WTC11 (cell line): ENCODE results near the gene PHOSPHO1. TPM values are rescaled to one million over a fixed set of nuclear protein-coding genes. Genes with fewer than 3 reads are reported as not detected.

Source experiments
- ATAC-seq: fragments of 200-7000 bp; cut with Tn5 transposase; 2 replicates; pipeline ENCODE4 v1.10.0; 2021; ENCODE audit warnings: mild to moderate bottlenecking, moderate library complexity
- CTCF ChIA-PET: fragments of 300-600 bp; sonication (Branson Sonifier 250); formaldehyde crosslinking; loops from one replicate; lab custom pipeline; 2021; ENCODE audit warnings: antibody characterized with exemption; lab: Charles Lee
- POLR2A ChIA-PET: fragments of 350-600 bp; sonication (Branson Sonifier 250); formaldehyde crosslinking; loops from one replicate; lab custom pipeline; 2021; ENCODE audit warnings: antibody characterized with exemption; lab: Charles Lee
- DNase-seq: peaks from one replicate; pipeline ENCODE4 v3.0.0; 2021; ENCODE audit warnings: low spot score
- H3K27ac Mint-ChIP-seq: 2 replicates; pipeline ENCODE4 v1.8.0; 2021; ENCODE audit warnings: mixed read lengths
- H3K27me3 Mint-ChIP-seq: 2 replicates; pipeline ENCODE4 v1.8.0; 2021; ENCODE audit warnings: low read depth, mild to moderate bottlenecking, moderate library complexity, mixed read lengths
- H3K36me3 Mint-ChIP-seq: 2 replicates; pipeline ENCODE4 v1.8.0; 2021; ENCODE audit warnings: mixed read lengths
- H3K4me1 Mint-ChIP-seq: 2 replicates; pipeline ENCODE4 v1.8.0; 2022; ENCODE audit warnings: mixed read lengths
- H3K4me3 Mint-ChIP-seq: 2 replicates; pipeline ENCODE4 v1.8.0; 2021; ENCODE audit warnings: mild to moderate bottlenecking, moderate library complexity, mixed read lengths
- H3K9me3 Mint-ChIP-seq: 2 replicates; pipeline ENCODE4 v1.8.0; 2021; ENCODE audit warnings: mixed read lengths
- CBFB ChIP-seq: sonication (generic); formaldehyde crosslinking; IDR thresholded peaks from 2 replicates; pipeline ENCODE4 v1.8.1; 2022; ENCODE audit warnings: mild to moderate bottlenecking, low read depth, missing genetic modification reagents
- CREM ChIP-seq: sonication (generic); formaldehyde crosslinking; IDR thresholded peaks from 2 replicates; pipeline ENCODE4 v1.8.1; 2022; ENCODE audit warnings: mild to moderate bottlenecking, missing genetic modification reagents, moderate library complexity
- CTCF ChIP-seq: fragments of 200-600 bp; IDR thresholded peaks from 2 replicates; pipeline ENCODE4 v1.8.0; 2022; ENCODE audit warnings: antibody characterized with exemption
- FOXJ3 ChIP-seq: sonication (generic); formaldehyde crosslinking; IDR thresholded peaks from 2 replicates; pipeline ENCODE4 v1.9.0; 2021; ENCODE audit warnings: missing genetic modification reagents, mild to moderate bottlenecking, borderline replicate concordance
- FOXP1 ChIP-seq: sonication (generic); formaldehyde crosslinking; IDR thresholded peaks from 2 replicates; pipeline ENCODE4 v1.8.0; 2022; ENCODE audit warnings: missing genetic modification reagents, mild to moderate bottlenecking, moderate library complexity, borderline replicate concordance
- FOXP4 ChIP-seq: sonication (generic); formaldehyde crosslinking; IDR thresholded peaks from 2 replicates; pipeline ENCODE4 v1.8.0; 2022; ENCODE audit warnings: mild to moderate bottlenecking, missing genetic modification reagents
- GTF2I ChIP-seq: fragments of 250-450 bp; sonication (Bioruptor Pico); conservative IDR thresholded peaks from 2 replicates; pipeline ENCODE4 v1.4.0; 2021; ENCODE audit warnings: mild to moderate bottlenecking
- HMGA2 ChIP-seq: fragments of 250-450 bp; sonication (Bioruptor Pico); IDR thresholded peaks from 2 replicates; pipeline ENCODE4 v1.4.0; 2021; ENCODE audit warnings: mild to moderate bottlenecking, moderate library complexity
- IRF1 ChIP-seq: sonication (generic); formaldehyde crosslinking; IDR thresholded peaks from 2 replicates; pipeline ENCODE4 v1.8.0; 2023; ENCODE audit warnings: missing genetic modification reagents
- IRF2 ChIP-seq: sonication (generic); formaldehyde crosslinking; IDR thresholded peaks from 2 replicates; pipeline ENCODE4 v1.8.0; 2022; ENCODE audit warnings: low read depth, missing genetic modification reagents, borderline replicate concordance
- MAX ChIP-seq: sonication (generic); formaldehyde crosslinking; IDR thresholded peaks from 2 replicates; pipeline ENCODE4 v1.8.0; 2022; ENCODE audit warnings: mild to moderate bottlenecking, missing genetic modification reagents
- MLX ChIP-seq: sonication (generic); formaldehyde crosslinking; IDR thresholded peaks from 2 replicates; pipeline ENCODE4 v1.8.1; 2023; ENCODE audit warnings: mild to moderate bottlenecking, missing genetic modification reagents, moderate library complexity
- NFATC4 ChIP-seq: fragments of 250-450 bp; sonication (Bioruptor Pico); IDR thresholded peaks from 2 replicates; pipeline ENCODE4 v1.9.0; 2021; ENCODE audit warnings: mild to moderate bottlenecking
- NFE2L1 ChIP-seq: sonication (generic); formaldehyde crosslinking; IDR thresholded peaks from 2 replicates; pipeline ENCODE4 v1.8.1; 2023; ENCODE audit warnings: missing genetic modification reagents
- NR1H2 ChIP-seq: sonication (generic); formaldehyde crosslinking; IDR thresholded peaks from 2 replicates; pipeline ENCODE4 v1.9.0; 2021; ENCODE audit warnings: mild to moderate bottlenecking, moderate library complexity, missing genetic modification reagents
- RORB ChIP-seq: fragments of 250-450 bp; sonication (Bioruptor Pico); IDR thresholded peaks from 2 replicates; pipeline ENCODE4 v1.9.0; 2021; ENCODE audit warnings: mild to moderate bottlenecking
- TCF7 ChIP-seq: sonication (generic); formaldehyde crosslinking; IDR thresholded peaks from 2 replicates; pipeline ENCODE4 v1.8.0; 2022; ENCODE audit warnings: mild to moderate bottlenecking, low read depth, missing genetic modification reagents, moderate library complexity
- TP53 ChIP-seq: sonication (generic); formaldehyde crosslinking; IDR thresholded peaks from 2 replicates; pipeline ENCODE4 v1.8.1; 2023; ENCODE audit warnings: mild to moderate bottlenecking, missing genetic modification reagents
- USF1 ChIP-seq: sonication (generic); formaldehyde crosslinking; IDR thresholded peaks from 2 replicates; pipeline ENCODE4 v1.8.0; 2022; ENCODE audit warnings: mild to moderate bottlenecking, missing genetic modification reagents
- ZBTB21 ChIP-seq: sonication (generic); formaldehyde crosslinking; IDR thresholded peaks from 2 replicates; pipeline ENCODE4 v1.8.1; 2023; ENCODE audit warnings: mild to moderate bottlenecking, missing genetic modification reagents, borderline replicate concordance
- ZMAT4 ChIP-seq: fragments of 250-450 bp; sonication (Bioruptor Pico); IDR thresholded peaks from 2 replicates; pipeline ENCODE4 v1.9.0; 2021; ENCODE audit warnings: mild to moderate bottlenecking
- ZNF317 ChIP-seq: sonication (generic); formaldehyde crosslinking; IDR thresholded peaks from 2 replicates; pipeline ENCODE4 v1.8.1; 2023; ENCODE audit warnings: low read depth, mild to moderate bottlenecking, moderate library complexity, missing genetic modification reagents, borderline replicate concordance
- ZNF416 ChIP-seq: fragments of 250-450 bp; sonication (Bioruptor Pico); IDR thresholded peaks from 2 replicates; pipeline ENCODE4 v1.9.0; 2021; ENCODE audit warnings: mild to moderate bottlenecking, inconsistent platforms
- ZNF423 ChIP-seq: fragments of 250-450 bp; sonication (Bioruptor Pico); IDR thresholded peaks from 2 replicates; pipeline ENCODE4 v2.1.2; 2022; ENCODE audit warnings: mild to moderate bottlenecking, moderate library complexity
- ZNF512 ChIP-seq: sonication (generic); formaldehyde crosslinking; IDR thresholded peaks from 2 replicates; pipeline ENCODE4 v1.8.1; 2022; ENCODE audit warnings: missing genetic modification reagents, borderline replicate concordance
- total RNA-seq: library from RNA; stranded (reverse); gene quantifications from 3 replicates; pipeline ENCODE4 v1.2.3, GENCODE V29; 2021

The PHOSPHO1 gene
- total RNA-seq, 1 experiment from 2014 or later, result 0.81 TPM

- H3K27me3 Mint-ChIP-seq, result peaks cover 40% of the 10 kb centered on the region
Measured at GRCh38 chr17:49219987-49220386, 10.6 kb downstream of the PHOSPHO1 start.

GRCh38 chr17:49218941-49219913, 11.4 kb downstream of the PHOSPHO1 start:
- POLR2A ChIA-PET, result no interaction called here
- Mint-ChIP-seq H3K4me3 (no peak overlapping the region), H3K27me3 (peaks cover 32% of the 10 kb centered on the region), H3K36me3 (no peaks in the 10 kb centered on the region), H3K27ac (no peak overlapping the region), H3K9me3 (no peaks in the 10 kb centered on the region), H3K4me1 (peaks cover 29% of the 10 kb centered on the region)
- peak; percentile 66 for DNase-seq
- no peak for ATAC-seq
- CTCF ChIA-PET, result no interaction called here
- TF ChIP-seq ZNF317 (CRISPR knock-in tag) (no peak), ZNF512 (CRISPR knock-in tag) (no peak), TCF7 (CRISPR knock-in tag) (no peak), NR1H2 (no peak), IRF2 (CRISPR knock-in tag) (no peak), TP53 (CRISPR knock-in tag) (no peak), FOXP1 (CRISPR knock-in tag) (0 out of 2 replicates have a peak, but pooled peaks have one; percentile 36), ZMAT4 (CRISPR knock-in tag) (no peak), RORB (CRISPR knock-in tag) (no peak), CTCF (peak; percentile 34), ZBTB21 (CRISPR knock-in tag) (no peak), FOXP4 (CRISPR knock-in tag) (no peak), ZNF416 (CRISPR knock-in tag) (no peak), CBFB (CRISPR knock-in tag) (no peak), MAX (CRISPR knock-in tag) (no peak), USF1 (CRISPR knock-in tag) (no peak), HMGA2 (CRISPR knock-in tag) (no peak)

More at GRCh38 chr17:49219987-49220386, 10.6 kb downstream of the PHOSPHO1 start:
- Mint-ChIP-seq H3K4me3 (no peak overlapping the region), H3K36me3 (no peaks in the 10 kb centered on the region), H3K9me3 (no peaks in the 10 kb centered on the region)
- CTCF ChIA-PET, result interaction anchor here (0.5 kb wide), 1 partner anchor 10 kb away, joined by 4 read pairs; the partner anchor contains the start of genes ABI3 and GNGT2
- DNase-seq, result no peak
- POLR2A ChIA-PET, result no interaction called here
- TF ChIP-seq NFATC4 (no peak), IRF1 (CRISPR knock-in tag) (no peak), ZNF423 (CRISPR knock-in tag) (no peak), NFE2L1 (CRISPR knock-in tag) (no peak), FOXJ3 (no peak), CREM (CRISPR knock-in tag) (no peak), MLX (CRISPR knock-in tag) (no peak), GTF2I (CRISPR knock-in tag) (no peak)
- TF ChIP-seq, all 79 proteins: peak for 0
- Mint-ChIP-seq H3K27ac (no peak overlapping the region), H3K4me1 (peaks cover 32% of the 10 kb centered on the region)
- ATAC-seq, result no peak
